HEK293 (cell line): ENCODE results near the gene PLCL1.

Source experiments
- CTCF ChIA-PET: fragments of 350-600 bp; formaldehyde crosslinking; extraction: SDS; loops from one replicate; lab custom pipeline; 2021; ENCODE audit warnings: antibody characterized with exemption; lab: Yijun Ruan, JAX
- POLR2A ChIA-PET: fragments of 300-600 bp; formaldehyde crosslinking; extraction: SDS; loops from one replicate; lab custom pipeline; 2020; ENCODE audit warnings: antibody characterized with exemption, inconsistent platforms; lab: Yijun Ruan, JAX
- H3K27ac ChIP-seq: fragments of 200-500 bp; sonication (Bioruptor generic); 2 replicates; pipeline ENCODE4 v1.5.1; 2014; ENCODE audit warnings: low read depth, low read length, control low read depth, inconsistent platforms; ENCODE audit errors: extremely low read depth
- H3K36me3 ChIP-seq, 2 experiments: fragments of 200-500 bp in 1 of 2; sonication (Bioruptor generic) in 1 of 2; 1 replicate in 1 of 2; 2 replicates in 1 of 2; pipeline ENCODE4 v1.5.1; 2014 to 2017; ENCODE audit warnings: inconsistent platforms in 2 of 2, low read length in 2 of 2; ENCODE audit not compliant: control insufficient read depth in 2 of 2, insufficient read depth in 1 of 2
- H3K4me1 ChIP-seq: fragments of 200-500 bp; sonication (Bioruptor generic); 2 replicates; pipeline ENCODE4 v1.5.1; 2014; ENCODE audit warnings: mild to moderate bottlenecking, low read length, inconsistent platforms; ENCODE audit not compliant: control insufficient read depth, insufficient read depth
- H3K4me3 ChIP-seq: 2 replicates; pipeline ENCODE4 v1.5.1; 2011; ENCODE audit warnings: low read depth, mild to moderate bottlenecking, control low read depth, low read length, moderate library complexity
- H3K9me3 ChIP-seq: fragments of 200-500 bp; sonication (Bioruptor generic); 2 replicates; pipeline ENCODE4 v1.5.1; 2014; ENCODE audit warnings: low read depth, low read length, inconsistent platforms; ENCODE audit not compliant: control insufficient read depth, insufficient read depth
- BCL11A ChIP-seq: fragments of 450-650 bp; formaldehyde crosslinking; IDR thresholded peaks from 2 replicates; pipeline ENCODE4 v1.5.1; 2016; ENCODE audit warnings: low read depth, missing biosample characterization, missing genetic modification characterization
- BCL11B ChIP-seq: fragments of 450-650 bp; formaldehyde crosslinking; IDR thresholded peaks from 2 replicates; pipeline ENCODE4 v1.5.1; 2016; ENCODE audit warnings: low read depth, missing biosample characterization, missing genetic modification characterization
- OVOL3 ChIP-seq: fragments of 450-650 bp; formaldehyde crosslinking; IDR thresholded peaks from 2 replicates; pipeline ENCODE4 v1.5.1; 2016; ENCODE audit warnings: missing biosample characterization, missing genetic modification characterization
- ZBTB11 ChIP-seq: fragments of 450-650 bp; formaldehyde crosslinking; conservative IDR thresholded peaks from 2 replicates; pipeline ENCODE4 v1.5.1; 2016; ENCODE audit warnings: low read depth, missing biosample characterization, missing genetic modification characterization
- ZNF114 ChIP-seq: fragments of 450-650 bp; formaldehyde crosslinking; IDR thresholded peaks from 2 replicates; pipeline ENCODE4 v1.5.0; 2017; ENCODE audit warnings: missing biosample characterization, missing genetic modification characterization
- ZNF174 ChIP-seq: fragments of 450-650 bp; formaldehyde crosslinking; IDR thresholded peaks from 2 replicates; pipeline ENCODE4 v1.5.0; 2017; ENCODE audit warnings: missing biosample characterization, mild to moderate bottlenecking, missing genetic modification characterization
- ZNF239 ChIP-seq: fragments of 450-650 bp; formaldehyde crosslinking; IDR thresholded peaks from 2 replicates; pipeline ENCODE4 v1.5.1; 2016; ENCODE audit warnings: missing biosample characterization, missing genetic modification characterization
- ZNF266 ChIP-seq: fragments of 450-650 bp; formaldehyde crosslinking; IDR thresholded peaks from 2 replicates; pipeline ENCODE4 v1.5.1; 2016; ENCODE audit warnings: missing biosample characterization, missing genetic modification characterization, low read depth
- ZNF350 ChIP-seq: fragments of 450-650 bp; formaldehyde crosslinking; IDR thresholded peaks from 2 replicates; pipeline ENCODE4 v1.5.0; 2017; ENCODE audit warnings: missing biosample characterization, mild to moderate bottlenecking, missing genetic modification characterization
- ZNF561 ChIP-seq: fragments of 450-650 bp; IDR thresholded peaks from 2 replicates; pipeline ENCODE4 v1.5.1; 2018; ENCODE audit warnings: missing biosample characterization, missing genetic modification characterization, borderline replicate concordance
- ZNF610 ChIP-seq: fragments of 450-650 bp; formaldehyde crosslinking; IDR thresholded peaks from 2 replicates; pipeline ENCODE4 v1.5.1; 2016; ENCODE audit warnings: missing biosample characterization, missing genetic modification characterization, borderline replicate concordance
- ZNF621 ChIP-seq: fragments of 450-650 bp; formaldehyde crosslinking; IDR thresholded peaks from 2 replicates; pipeline ENCODE4 v1.5.1; 2017; ENCODE audit warnings: missing biosample characterization, missing genetic modification characterization
- ZNF654 ChIP-seq: fragments of 450-650 bp; formaldehyde crosslinking; IDR thresholded peaks from 2 replicates; pipeline ENCODE4 v1.5.1; 2016; ENCODE audit warnings: low read depth, missing biosample characterization, missing genetic modification characterization
- ZNF843 ChIP-seq: fragments of 450-650 bp; formaldehyde crosslinking; IDR thresholded peaks from 2 replicates; pipeline ENCODE4 v1.5.1; 2016; ENCODE audit warnings: missing biosample characterization, missing genetic modification characterization
- ZSCAN30 ChIP-seq: fragments of 450-650 bp; IDR thresholded peaks from 2 replicates; pipeline ENCODE4 v1.5.1; 2018; ENCODE audit warnings: missing biosample characterization, mild to moderate bottlenecking, missing genetic modification characterization, moderate library complexity
- TF ChIP-seq, protein P1 (sequence below): fragments of 450-650 bp; formaldehyde crosslinking; IDR thresholded peaks from 2 replicates; pipeline ENCODE4 v1.5.1; 2017; ENCODE audit warnings: missing biosample characterization, missing genetic modification characterization
- TF ChIP-seq, protein P2 (sequence below): fragments of 450-650 bp; formaldehyde crosslinking; IDR thresholded peaks from 2 replicates; pipeline ENCODE4 v1.5.1; 2016; ENCODE audit warnings: missing biosample characterization, missing genetic modification characterization

The PLCL1 gene

GRCh38 chr2:198059800-198060199, 255.4 kb downstream of the PLCL1 start:
- no peaks in the 10 kb centered on the region for H3K9me3 ChIP-seq
- no peak overlapping the region for H3K27ac ChIP-seq
- H3K36me3 ChIP-seq, result no peaks in the 10 kb centered on the region
- H3K4me3 ChIP-seq, result no peak overlapping the region
- CTCF ChIA-PET, result no interaction called here
- H3K4me1 ChIP-seq, result no peaks in the 10 kb centered on the region
- TF ChIP-seq BCL11A (tag by site-specific recombination) (no peak), ZSCAN30 (tag by site-specific recombination) (no peak), ZNF350 (tag by site-specific recombination) (no peak), ZNF610 (tag by site-specific recombination) (no peak)
- TF ChIP-seq, all 188 proteins: peak for 0
- POLR2A ChIA-PET, result no interaction called here

- CTCF ChIA-PET, result no interaction called here
- no peaks in the 10 kb centered on the region for H3K9me3 ChIP-seq
- POLR2A ChIA-PET, result no interaction called here
- no peak overlapping the region for H3K4me3 ChIP-seq
- no peak overlapping the region for H3K27ac ChIP-seq
- TF ChIP-seq ZBTB11, result no peak
- TF ChIP-seq BCL11B (tag by site-specific recombination), result no peak
- no peak for TF ChIP-seq ZNF266 (tag by site-specific recombination)
- TF ChIP-seq ZNF561 (tag by site-specific recombination), result no peak
- TF ChIP-seq ZNF174 (tag by site-specific recombination), result no peak
- no peak for TF ChIP-seq ZNF239
- no peak for TF ChIP-seq ZNF654 (tag by site-specific recombination)
- no peak for TF ChIP-seq OVOL3 (tag by site-specific recombination)
- TF ChIP-seq, protein P1, sequence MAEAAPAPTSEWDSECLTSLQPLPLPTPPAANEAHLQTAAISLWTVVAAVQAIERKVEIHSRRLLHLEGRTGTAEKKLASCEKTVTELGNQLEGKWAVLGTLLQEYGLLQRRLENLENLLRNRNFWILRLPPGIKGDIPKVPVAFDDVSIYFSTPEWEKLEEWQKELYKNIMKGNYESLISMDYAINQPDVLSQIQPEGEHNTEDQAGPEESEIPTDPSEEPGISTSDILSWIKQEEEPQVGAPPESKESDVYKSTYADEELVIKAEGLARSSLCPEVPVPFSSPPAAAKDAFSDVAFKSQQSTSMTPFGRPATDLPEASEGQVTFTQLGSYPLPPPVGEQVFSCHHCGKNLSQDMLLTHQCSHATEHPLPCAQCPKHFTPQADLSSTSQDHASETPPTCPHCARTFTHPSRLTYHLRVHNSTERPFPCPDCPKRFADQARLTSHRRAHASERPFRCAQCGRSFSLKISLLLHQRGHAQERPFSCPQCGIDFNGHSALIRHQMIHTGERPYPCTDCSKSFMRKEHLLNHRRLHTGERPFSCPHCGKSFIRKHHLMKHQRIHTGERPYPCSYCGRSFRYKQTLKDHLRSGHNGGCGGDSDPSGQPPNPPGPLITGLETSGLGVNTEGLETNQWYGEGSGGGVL (tag by site-specific recombination), result no peak
- no peak for TF ChIP-seq ZNF621 (tag by site-specific recombination)
- TF ChIP-seq ZNF843 (tag by site-specific recombination), result no peak
- TF ChIP-seq ZNF114 (tag by site-specific recombination), result no peak
- TF ChIP-seq, protein P2, sequence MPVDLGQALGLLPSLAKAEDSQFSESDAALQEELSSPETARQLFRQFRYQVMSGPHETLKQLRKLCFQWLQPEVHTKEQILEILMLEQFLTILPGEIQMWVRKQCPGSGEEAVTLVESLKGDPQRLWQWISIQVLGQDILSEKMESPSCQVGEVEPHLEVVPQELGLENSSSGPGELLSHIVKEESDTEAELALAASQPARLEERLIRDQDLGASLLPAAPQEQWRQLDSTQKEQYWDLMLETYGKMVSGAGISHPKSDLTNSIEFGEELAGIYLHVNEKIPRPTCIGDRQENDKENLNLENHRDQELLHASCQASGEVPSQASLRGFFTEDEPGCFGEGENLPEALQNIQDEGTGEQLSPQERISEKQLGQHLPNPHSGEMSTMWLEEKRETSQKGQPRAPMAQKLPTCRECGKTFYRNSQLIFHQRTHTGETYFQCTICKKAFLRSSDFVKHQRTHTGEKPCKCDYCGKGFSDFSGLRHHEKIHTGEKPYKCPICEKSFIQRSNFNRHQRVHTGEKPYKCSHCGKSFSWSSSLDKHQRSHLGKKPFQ (tag by site-specific recombination), result no peak
- no peaks in the 10 kb centered on the region for H3K36me3 ChIP-seq
- H3K4me1 ChIP-seq, result no peaks in the 10 kb centered on the region
Observed at GRCh38 chr2:198060277-198060676, 255.9 kb downstream of the PLCL1 start.
